Caco-2 (cell line): ENCODE data around the gene ITGA5. TPM values are rescaled to one million over a fixed set of nuclear protein-coding genes. Genes with fewer than 3 reads are reported as not detected.

Experiments
- BruUV-seq: library from RNA; stranded (reverse); fragments of 400-500 nt; replicated peaks from 2 replicates; lab custom pipeline; 2021; lab: Mats Ljungman, UMichigan
- CTCF ChIA-PET: fragments of 300-600 bp; sonication (Branson Sonifier 250); formaldehyde crosslinking; loops from one replicate; lab custom pipeline; 2022; ENCODE audit warnings: antibody characterized with exemption; lab: Charles Lee
- POLR2A ChIA-PET: fragments of 300-600 bp; sonication (Branson Sonifier 250); formaldehyde crosslinking; loops from one replicate; lab custom pipeline; 2022; ENCODE audit warnings: antibody characterized with exemption; lab: Charles Lee
- DNase-seq, 2 experiments: peaks; one replicate each; pipeline versions ENCODE4 v3.0.0 to v3.0.0-alpha.2; 2020 to 2022
- H3K27me3 ChIP-seq: replicated peaks from 2 replicates; pipeline ENCODE4 v1.6.0; 2011; ENCODE audit warnings: low read length; ENCODE audit not compliant: control insufficient read depth, insufficient read depth
- H3K36me3 ChIP-seq: 2 replicates; pipeline ENCODE4 v1.5.1; 2011; ENCODE audit warnings: low read length; ENCODE audit not compliant: control insufficient read depth, insufficient read depth
- H3K4me1 ChIP-seq: fragments of 250-450 bp; sonication (Bioruptor Pico); 2 replicates; pipeline ENCODE4 v1.5.1; 2020; ENCODE audit warnings: mild to moderate bottlenecking
- H3K4me3 ChIP-seq: 2 replicates; pipeline ENCODE4 v1.5.1; 2011; ENCODE audit warnings: low read depth, mild to moderate bottlenecking, control low read depth, low read length
- H3K9me3 ChIP-seq: fragments of 250-450 bp; sonication (Bioruptor Pico); 2 replicates; pipeline ENCODE4 v1.5.1; 2020; ENCODE audit warnings: mild to moderate bottlenecking, moderate library complexity
- H3K27ac Mint-ChIP-seq: one replicate; pipeline ENCODE4 v1.8.0; 2022; ENCODE audit warnings: mixed read lengths; ENCODE audit not compliant: unreplicated experiment
- H3K27me3 Mint-ChIP-seq: one replicate; pipeline ENCODE4 v1.8.0; 2022; ENCODE audit warnings: mixed read lengths; ENCODE audit not compliant: insufficient read depth, unreplicated experiment
- H3K36me3 Mint-ChIP-seq: one replicate; pipeline ENCODE4 v1.8.0; 2022; ENCODE audit warnings: mild to moderate bottlenecking, mixed read lengths; ENCODE audit not compliant: insufficient read depth, unreplicated experiment
- H3K4me1 Mint-ChIP-seq: one replicate; pipeline ENCODE4 v1.8.0; 2022; ENCODE audit warnings: low read depth, mixed read lengths; ENCODE audit not compliant: unreplicated experiment
- H3K4me3 Mint-ChIP-seq: one replicate; pipeline ENCODE4 v1.8.0; 2022; ENCODE audit warnings: mild to moderate bottlenecking, moderate library complexity, mixed read lengths; ENCODE audit not compliant: unreplicated experiment
- H3K9me3 Mint-ChIP-seq: one replicate; pipeline ENCODE4 v1.8.0; 2022; ENCODE audit warnings: mixed read lengths; ENCODE audit not compliant: unreplicated experiment
- intact Hi-C: fragments of 100-400 bp; cut with micrococcal nuclease; formaldehyde crosslinking; loops from one replicate; pipeline ENCODE4 v1.10.0; 2022; ENCODE audit not compliant: unreplicated experiment
- total RNA-seq: library from RNA; stranded (reverse); gene quantifications from 2 replicates; pipeline ENCODE4 v1.2.3, GENCODE V29; 2022
- TF ChIP-seq, protein P1 (sequence below), 2 experiments: fragments of 200-600 bp in 1 of 2; IDR thresholded peaks; 1 replicate in 1 of 2; 2 replicates in 1 of 2; pipeline versions ENCODE4 v1.5.1 to v1.8.0; 2011 to 2022; ENCODE audit warnings: antibody characterized with exemption in 1 of 2, control low read depth in 1 of 2, inconsistent platforms in 1 of 2, low read depth in 1 of 2, low read length in 1 of 2, mild to moderate bottlenecking in 1 of 2, moderate library complexity in 1 of 2; ENCODE audit not compliant: insufficient read depth in 1 of 2, severe bottlenecking in 1 of 2, unreplicated experiment in 1 of 2

Gene ITGA5
- total RNA-seq, 1 experiment from 2014 or later: 17.3 TPM

DNA sequence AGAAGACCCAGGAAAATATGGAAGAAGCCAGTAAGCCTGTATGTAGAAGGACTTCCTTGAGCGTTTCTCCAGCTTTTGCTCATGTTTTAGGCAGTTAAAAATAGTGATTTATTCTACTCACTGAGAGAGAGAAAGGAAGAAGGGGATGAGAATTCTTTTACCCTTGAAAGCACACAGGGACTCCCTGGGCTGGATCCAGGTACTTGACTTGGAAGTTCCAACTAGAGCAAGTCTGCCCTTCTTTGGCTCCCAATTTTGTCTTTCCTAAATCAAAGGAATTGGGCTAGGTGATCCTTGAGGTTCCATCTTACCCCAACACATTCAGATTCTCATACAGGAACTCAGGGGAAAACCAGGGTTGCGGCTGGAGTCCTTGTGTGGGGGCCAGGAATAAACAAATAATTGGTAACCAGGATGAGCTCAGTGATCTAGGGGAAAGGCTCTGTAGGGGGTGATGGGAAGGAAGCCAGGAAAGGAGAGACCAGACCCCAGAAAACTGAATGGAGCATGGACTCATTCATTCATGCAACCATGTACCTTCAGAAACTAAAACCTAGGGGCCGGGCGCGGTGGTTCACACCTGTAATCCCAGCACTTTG lies 11.5 kb upstream of the ITGA5 start:
- BruUV-seq: no TSS peak
- Histone ChIP-seq H3K4me1 (peaks cover 7% of the 10 kb centered on the region; the same call in 1 of the 2 replicates), H3K4me3 (no peak overlapping the region), H3K27me3 (no peaks in the 10 kb centered on the region), H3K9me3 (no peaks in the 10 kb centered on the region), H3K36me3 (no peaks in the 10 kb centered on the region)
- H3K9me3 Mint-ChIP-seq: no peaks in the 10 kb centered on the region
- ChIA-PET CTCF (interaction anchor here (0.6 kb wide), 1 partner anchor 33 kb away, joined by 3 read pairs; no protein-coding TSS in a partner anchor), POLR2A (interaction anchor here (0.7 kb wide), 1 partner anchor 22 kb away, joined by 4 read pairs; no protein-coding TSS in a partner anchor)
- intact Hi-C loops: no loop called here
- TF ChIP-seq, protein P1, sequence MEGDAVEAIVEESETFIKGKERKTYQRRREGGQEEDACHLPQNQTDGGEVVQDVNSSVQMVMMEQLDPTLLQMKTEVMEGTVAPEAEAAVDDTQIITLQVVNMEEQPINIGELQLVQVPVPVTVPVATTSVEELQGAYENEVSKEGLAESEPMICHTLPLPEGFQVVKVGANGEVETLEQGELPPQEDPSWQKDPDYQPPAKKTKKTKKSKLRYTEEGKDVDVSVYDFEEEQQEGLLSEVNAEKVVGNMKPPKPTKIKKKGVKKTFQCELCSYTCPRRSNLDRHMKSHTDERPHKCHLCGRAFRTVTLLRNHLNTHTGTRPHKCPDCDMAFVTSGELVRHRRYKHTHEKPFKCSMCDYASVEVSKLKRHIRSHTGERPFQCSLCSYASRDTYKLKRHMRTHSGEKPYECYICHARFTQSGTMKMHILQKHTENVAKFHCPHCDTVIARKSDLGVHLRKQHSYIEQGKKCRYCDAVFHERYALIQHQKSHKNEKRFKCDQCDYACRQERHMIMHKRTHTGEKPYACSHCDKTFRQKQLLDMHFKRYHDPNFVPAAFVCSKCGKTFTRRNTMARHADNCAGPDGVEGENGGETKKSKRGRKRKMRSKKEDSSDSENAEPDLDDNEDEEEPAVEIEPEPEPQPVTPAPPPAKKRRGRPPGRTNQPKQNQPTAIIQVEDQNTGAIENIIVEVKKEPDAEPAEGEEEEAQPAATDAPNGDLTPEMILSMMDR (IDR thresholded peaks at IDR 0.05; ENCODE audit: insufficient read depth in 1 of 2, low read depth in 1 of 2, low read length in 1 of 2, severe bottlenecking in 1 of 2, unreplicated experiment in 1 of 2): no peak
- H3K4me3 Mint-ChIP-seq: no peak overlapping the region
- no peak for DNase-seq
- H3K36me3 Mint-ChIP-seq: peaks cover 6% of the 10 kb centered on the region
- H3K27me3 Mint-ChIP-seq: no peaks in the 10 kb centered on the region
- H3K4me1 Mint-ChIP-seq: peaks cover 10% of the 10 kb centered on the region
- no peak overlapping the region for H3K27ac Mint-ChIP-seq

DNA sequence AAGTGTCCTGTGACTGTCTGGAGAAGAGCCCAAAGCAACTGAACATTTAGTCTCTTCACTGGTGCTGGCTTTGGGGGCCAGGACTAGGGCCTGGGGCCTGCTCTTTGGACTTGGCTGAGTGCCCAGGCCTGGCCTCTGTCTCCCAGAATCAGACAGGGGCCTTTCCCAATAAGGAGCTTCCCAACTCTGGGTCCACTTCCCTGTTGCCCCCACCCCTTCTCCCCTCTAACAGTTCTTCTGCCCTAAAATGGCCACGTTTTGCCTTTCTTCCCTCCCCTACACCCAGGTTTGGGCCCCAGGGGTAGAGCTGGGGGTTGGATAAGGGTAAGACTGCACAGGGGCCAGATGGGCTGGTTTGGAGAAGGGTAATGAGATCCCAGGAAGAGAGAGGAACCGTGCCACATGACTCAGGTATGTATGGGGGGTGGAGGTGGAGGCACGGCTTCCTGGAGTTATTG lies 10.0 kb upstream of the ITGA5 start:
- CTCF ChIA-PET: interaction anchor here (0.7 to 1.3 kb wide), 2 partner anchors 25 to 30 kb away, joined by 3 read pairs; no protein-coding TSS in a partner anchor

More for the DNA sequence above, 10.0 kb upstream of the ITGA5 start:
- Histone ChIP-seq H3K4me1 (peaks cover 7% of the 10 kb centered on the region; the same call in 1 of the 2 replicates), H3K9me3 (no peaks in the 10 kb centered on the region), H3K4me3 (no peak overlapping the region), H3K27me3 (no peaks in the 10 kb centered on the region), H3K36me3 (no peaks in the 10 kb centered on the region)
- intact Hi-C loops: no loop called here
- Mint-ChIP-seq H3K9me3 (no peaks in the 10 kb centered on the region), H3K27ac (no peak overlapping the region), H3K4me1 (peaks cover 10% of the 10 kb centered on the region), H3K4me3 (no peak overlapping the region), H3K36me3 (peaks cover 6% of the 10 kb centered on the region), H3K27me3 (peaks cover 3% of the 10 kb centered on the region)
- TF ChIP-seq, protein P1 (IDR thresholded peaks at IDR 0.05; ENCODE audit: insufficient read depth in 1 of 2, low read depth in 1 of 2, low read length in 1 of 2, severe bottlenecking in 1 of 2, unreplicated experiment in 1 of 2): no peak
- no peak for DNase-seq
- POLR2A ChIA-PET: no interaction called here
- BruUV-seq: no TSS peak
